ENCODE results near the gene PRPF38B. TPM values are rescaled to one million over a fixed set of nuclear protein-coding genes. Genes with fewer than 3 reads are reported as not detected.

The PRPF38B gene
- total RNA-seq (100 to 1,000 TPM; 114 to 120 TPM), total RNA-seq (102 to 266 (median 187) reads per million in 172 experiments)
- polyA plus RNA-seq (2013, experiment 1 of 2) = 103 TPM
- polyA plus RNA-seq (2013, experiment 2 of 2) = 133 TPM

GRCh38 chr1:108691942-108692723 lies at the start of gene PRPF38B:
Gene PRPF38B (plus strand): TSS chr1:108692310. CDS start chr1:108692592, 282 bp downstream.
- ATAC-seq (ENCODE audit: poor library complexity) (peak; percentile 84), DNase-seq (peak; percentile 88 to 97 (median 91))
- no peaks in the 10 kb centered on the region for H3K9me3 Mint-ChIP-seq
- peaks cover 51% of the 10 kb centered on the region for H3K36me3 Mint-ChIP-seq (ENCODE audit: low read depth)
- TF ChIP-seq CTCF (IDR thresholded peaks at IDR 0.05) = no peak
- ChIA-PET POLR2A (interaction anchor here (0.7 to 5.6 kb wide), 49 partner anchors 9 to 1646 kb away, joined by 3 to 481 read pairs (median 7); partner anchors contain the start of genes AHCYL1, CLCC1, EEIG2 and FNDC7), CTCF (interaction anchor here (0.7 to 2.7 kb wide), 22 partner anchors 9 to 491 kb away, joined by 3 to 28 read pairs (median 4); partner anchors contain the start of genes EEIG2, HENMT1, SLC25A24 and STXBP3)
- peak within 1 kb of the TSS; percentile 95 for H3K4me3 Mint-ChIP-seq
- Histone ChIP-seq H3K27ac (ENCODE audit: low read depth in 1 of 2, low read length in 2 of 2) (peak within 1 kb of the TSS; percentile 99), H3K9me3 (ENCODE audit: control insufficient read depth in 1 of 2, insufficient read depth in 1 of 2, low read length in 2 of 2) (no peaks in the 10 kb centered on the region), H3K36me3 (ENCODE audit: insufficient read depth, low read length) (peaks cover 20% of the 10 kb centered on the region), H3K4me3 (ENCODE audit: low read length) (peak within 1 kb of the TSS; percentile 89), H3K4me1 (ENCODE audit: insufficient read depth, low read length) (peaks cover 24% of the 10 kb centered on the region), H3K27me3 (ENCODE audit: control insufficient read depth in 1 of 2, insufficient read depth in 2 of 2, low read length in 2 of 2) (no peaks in the 10 kb centered on the region)
- intact Hi-C loops (cut with DNase I, micrococcal nuclease) = loop anchor here (1.0 to 5.0 kb wide), 15 partner anchors 11 to 421 kb away; partner anchors contain the start of genes STXBP3 (in 2 of the 2), EEIG2 (in 1 of the 2), ELAPOR1 (in 1 of the 2) and GPSM2 (in 1 of the 2)
- H3K4me1 Mint-ChIP-seq (ENCODE audit: low read depth) = peaks cover 51% of the 10 kb centered on the region
- H3K27me3 Mint-ChIP-seq = no peaks in the 10 kb centered on the region
- peak within 1 kb of the TSS; percentile 97 for H3K27ac Mint-ChIP-seq

GRCh38 chr1:108643492-108644335 lies 48.4 kb upstream of the PRPF38B start:
- H3K4me3 ChIP-seq (ENCODE audit: low read length) = no peak overlapping the region
- H3K27ac ChIP-seq (ENCODE audit: low read depth in 1 of 2, low read length in 2 of 2) = peak overlapping the region; percentile 18 to 74
- H3K4me3 Mint-ChIP-seq = peak overlapping the region; percentile 25
- no peaks in the 10 kb centered on the region for H3K27me3 Mint-ChIP-seq
- peak; percentile 77 for TF ChIP-seq CTCF (IDR thresholded peaks at IDR 0.05)
- POLR2A ChIA-PET = interaction anchor here (0.6 to 10.2 kb wide), 16 partner anchors 18 to 517 kb away, joined by 3 to 484 read pairs (median 4); partner anchors contain the start of genes EEIG2, GPSM2, HENMT1 and PRPF38B
- peaks cover 22% of the 10 kb centered on the region for H3K36me3 Mint-ChIP-seq (ENCODE audit: low read depth)
- intact Hi-C loops (cut with DNase I, micrococcal nuclease) = loop anchor here (1.0 to 10.0 kb wide), 7 partner anchors 15 to 859 kb away; partner anchors contain the start of gene PRPF38B (in 1 of the 2)
- no peaks in the 10 kb centered on the region for H3K27me3 ChIP-seq (ENCODE audit: control insufficient read depth in 1 of 2, insufficient read depth in 2 of 2, low read length in 2 of 2)
- CTCF ChIA-PET = interaction anchor here (0.7 to 5.2 kb wide), 15 partner anchors 13 to 429 kb away, joined by 3 to 77 read pairs (median 4); partner anchors contain the start of genes EEIG2, HENMT1 and PRPF38B
- H3K4me1 Mint-ChIP-seq (ENCODE audit: low read depth) = peaks cover 80% of the 10 kb centered on the region
- ATAC-seq (ENCODE audit: poor library complexity) (peak; percentile 24), DNase-seq (peak in 10 of 14 experiments; percentile 32 to 86 (median 48))
- H3K4me1 ChIP-seq (ENCODE audit: insufficient read depth, low read length) = peaks cover 61% of the 10 kb centered on the region
- peaks cover 2% of the 10 kb centered on the region for H3K36me3 ChIP-seq (ENCODE audit: insufficient read depth, low read length)
- peak overlapping the region; percentile 96 for H3K27ac Mint-ChIP-seq
- peaks cover 6% of the 10 kb centered on the region for H3K9me3 Mint-ChIP-seq
- H3K9me3 ChIP-seq (ENCODE audit: control insufficient read depth in 1 of 2, insufficient read depth in 1 of 2, low read length in 2 of 2) = peaks cover 0 to 8% of the 10 kb centered on the region in 2 experiments
